Epithelial cell of umbilical artery (primary cell): ENCODE results near the gene IL36B. TPM values are rescaled to one million over a fixed set of nuclear protein-coding genes. Genes with fewer than 3 reads are reported as not detected.

Source experiments
- total RNA-seq: library from RNA; depleted of rRNA; stranded (reverse); fragments of >200 nt; gene quantifications from 2 replicates; pipeline ENCODE4 v1.2.3, GENCODE V29; 2014

IL36B gene
- total RNA-seq, result not detected in 2 replicates

GRCh38 chr2:113052396-113052917 lies at the start of gene IL36B:
TSS of gene IL36B (minus strand) at chr2:113052867.

GRCh38 chr2:113067681-113068080 lies 15.0 kb upstream of the IL36B start, which contains the start of gene IL1F10:
TSS of gene IL1F10 (plus strand) at chr2:113067970. CDS start at chr2:113072739, 4,769 bp downstream.

GRCh38 chr2:113058998-113059960 lies 6.6 kb upstream of the IL36B start, which contains the start of gene IL36RN:
TSS of gene IL36RN (plus strand) at chr2:113059198. CDS start at chr2:113059439, 241 bp downstream.

GRCh38 chr2:113005030-113005509 lies 47.6 kb downstream of the IL36B start, which contains the start of gene IL36A:
TSS of gene IL36A (plus strand) at chr2:113005459. CDS start at chr2:113005872, 413 bp downstream.

GRCh38 chr2:112977559-112978056 lies 75.1 kb downstream of the IL36B start, which contains the start of gene IL36G:
TSS of gene IL36G (plus strand) at chr2:112978006. CDS start at chr2:112978639, 633 bp downstream.

Other genes starting within 250 kb of the IL36B start
- 0.61 and 0.65 TPM in 2 replicates for gene IL1B, start 216.1 kb downstream of the IL36B start, total RNA-seq
- not detected in 2 replicates for gene IL37, start 141.7 kb downstream of the IL36B start, total RNA-seq
- not detected in 2 replicates for gene IL36G, start 74.9 kb downstream of the IL36B start, total RNA-seq
- not detected in 2 replicates for gene IL36A, start 47.4 kb downstream of the IL36B start, total RNA-seq
- gene IL36RN, start 6.3 kb upstream of the IL36B start, total RNA-seq, result not detected in 2 replicates
- not detected in 2 replicates for gene IL1F10, start 15.1 kb upstream of the IL36B start, total RNA-seq
- not detected in 2 replicates for gene IL1RN, start 74.7 kb upstream of the IL36B start, total RNA-seq
- under 0.01 and 0.30 TPM in 2 replicates for gene PSD4, start 121.1 kb upstream of the IL36B start, total RNA-seq
- gene PAX8, start 226.1 kb upstream of the IL36B start, total RNA-seq, result under 0.01 TPM in 1 of 2 replicates, not detected in the other